ENCODE results near the gene SLCO4A1.

The SLCO4A1 gene

GRCh38 chr20:62607366-62608217, 34.7 kb upstream of the SLCO4A1 start:
- no peak for DNase-seq

GRCh38 chr20:62608218-62608565, 34.1 kb upstream of the SLCO4A1 start:
- DNase-seq: no peak

GRCh38 chr20:62609279-62609720, 33.0 kb upstream of the SLCO4A1 start:
- no peak for DNase-seq

- no peak for DNase-seq
Measured at GRCh38 chr20:62609811-62610757, 32.2 kb upstream of the SLCO4A1 start.

- no peak for DNase-seq
Measured at GRCh38 chr20:62611012-62611411, 31.3 kb upstream of the SLCO4A1 start.

- DNase-seq: no peak
Measured at GRCh38 chr20:62611819-62612218, 30.5 kb upstream of the SLCO4A1 start.

GRCh38 chr20:62614085-62614960, 28.0 kb upstream of the SLCO4A1 start:
- no peak for DNase-seq

GRCh38 chr20:62614961-62615680, 27.2 kb upstream of the SLCO4A1 start:
- no peak for DNase-seq

- no peak for DNase-seq
Measured at GRCh38 chr20:62615750-62616251, 26.5 kb upstream of the SLCO4A1 start.

- peak; percentile 70 for DNase-seq
Measured at GRCh38 chr20:62616728-62617621, 25.3 kb upstream of the SLCO4A1 start.

- DNase-seq: peak; percentile 79
Measured at GRCh38 chr20:62617711-62618483, 24.4 kb upstream of the SLCO4A1 start.

GRCh38 chr20:62618611-62619529, 23.4 kb upstream of the SLCO4A1 start:
- DNase-seq: peak; percentile 32

GRCh38 chr20:62620625-62621024, 21.7 kb upstream of the SLCO4A1 start:
- no peak for DNase-seq

- no peak for DNase-seq
Measured at GRCh38 chr20:62621251-62622110, 20.8 kb upstream of the SLCO4A1 start.

GRCh38 chr20:62622178-62622876, 20.0 kb upstream of the SLCO4A1 start:
- DNase-seq: no peak

GRCh38 chr20:62622877-62623487, 19.3 kb upstream of the SLCO4A1 start:
- DNase-seq: no peak

All from CD4-positive, alpha-beta T cell treated with Interferon gamma for 1 hour (primary cell).